GM21390 (cell line): ENCODE measurements around the gene SHISA9.

Experiments
- ATAC-seq: cut with Tn5 transposase; IDR thresholded peaks from one replicate; pipeline ENCODE4 v1.9.1; 2021; ENCODE audit not compliant: unreplicated experiment

Gene SHISA9

GRCh38 chr16:12944300-12944699, 42.9 kb downstream of the SHISA9 start:
- no peak for ATAC-seq

- no peak for ATAC-seq
Measured at GRCh38 chr16:12951392-12951791, 50.0 kb downstream of the SHISA9 start.

DNA sequence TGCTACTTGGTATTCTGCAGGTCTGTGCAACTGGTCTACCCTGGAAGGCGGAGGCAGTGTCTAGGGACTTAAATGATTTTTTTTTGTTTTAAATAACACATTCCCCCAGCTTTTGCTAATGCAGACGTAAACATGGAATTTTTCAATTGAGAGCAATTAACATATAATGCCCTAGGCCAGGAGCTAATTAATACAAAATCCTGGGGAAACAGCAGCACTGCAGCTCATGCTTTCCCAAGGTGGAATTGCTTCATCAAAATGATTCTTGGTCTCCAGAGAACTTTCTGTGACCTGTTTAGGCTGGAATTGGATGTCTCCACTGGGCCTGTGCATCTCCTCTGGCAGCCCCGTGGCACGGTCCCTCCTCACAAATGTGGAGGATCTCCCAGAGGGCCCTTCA, 50.6 kb downstream of the SHISA9 start:
- ATAC-seq, result no peak

- ATAC-seq, result no peak
Measured at GRCh38 chr16:12958366-12958765, 57.0 kb downstream of the SHISA9 start.

- ATAC-seq, result no peak
Measured at GRCh38 chr16:12959072-12959471, 57.7 kb downstream of the SHISA9 start.

DNA sequence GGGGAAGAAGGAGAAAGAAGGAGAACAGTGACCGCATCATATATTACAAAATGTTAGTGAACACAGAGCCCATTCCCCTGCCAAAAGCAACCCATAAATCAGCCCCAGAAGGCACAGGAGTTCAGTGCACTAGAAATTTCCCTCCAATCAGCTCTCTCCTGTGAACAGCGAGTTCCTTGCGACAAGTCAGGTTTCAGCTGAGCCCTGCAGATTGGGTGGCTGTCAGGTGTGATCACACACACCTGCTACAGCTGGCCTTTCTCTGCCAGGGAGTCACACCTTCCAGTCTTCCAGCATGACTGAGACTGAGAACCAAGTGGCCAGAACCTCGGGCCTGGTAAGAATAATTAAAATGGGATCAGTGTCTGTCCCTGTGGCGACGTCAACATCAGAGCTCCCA, 60.2 kb downstream of the SHISA9 start:
- no peak for ATAC-seq

- ATAC-seq, result no peak
Measured at GRCh38 chr16:12964461-12964860, 63.1 kb downstream of the SHISA9 start.

- no peak for ATAC-seq
Measured at GRCh38 chr16:12965274-12965804, 63.9 kb downstream of the SHISA9 start.

GRCh38 chr16:12971241-12971640, 69.8 kb downstream of the SHISA9 start:
- ATAC-seq, result no peak

DNA sequence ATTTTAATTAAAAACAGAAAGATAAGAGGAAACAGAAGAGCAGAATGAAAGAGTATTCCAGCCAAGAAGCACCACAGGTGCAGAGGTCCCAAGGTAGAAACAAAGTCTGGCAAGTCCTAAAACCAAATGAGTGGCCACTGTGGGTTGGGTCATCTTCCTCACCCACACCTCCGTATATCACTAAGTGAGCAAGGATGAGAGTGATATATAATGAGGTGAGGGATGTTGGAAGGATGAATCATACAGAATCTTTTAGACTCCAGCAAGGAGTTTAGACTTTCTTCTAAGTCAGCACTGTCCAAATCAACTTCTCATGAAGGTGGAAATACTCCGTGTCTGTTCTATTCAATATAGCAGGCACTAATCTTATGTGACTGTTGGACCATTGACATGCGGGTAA, 70.8 kb downstream of the SHISA9 start:
- no peak for ATAC-seq

DNA sequence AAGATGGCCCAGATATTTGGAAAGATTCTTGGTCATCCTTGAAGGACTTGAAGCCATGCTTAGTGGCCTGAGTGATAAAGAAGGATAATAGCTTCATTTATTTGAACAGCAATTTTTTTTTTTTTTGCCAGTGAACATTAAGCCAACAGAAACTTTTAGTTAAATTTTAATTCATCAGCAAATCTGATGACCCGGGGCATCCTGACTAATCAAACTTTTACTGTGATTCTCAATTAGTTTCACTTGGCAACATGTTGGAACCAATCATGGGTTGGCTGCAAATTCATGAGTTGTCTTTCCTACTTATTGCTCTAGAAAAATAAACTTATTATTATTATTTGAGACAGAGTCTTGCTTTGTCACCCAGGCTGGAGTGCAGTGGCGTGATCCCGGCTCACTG, 74.4 kb downstream of the SHISA9 start:
- no peak for ATAC-seq

- ATAC-seq, result no peak
Measured at GRCh38 chr16:12976496-12976895, 75.1 kb downstream of the SHISA9 start.

DNA sequence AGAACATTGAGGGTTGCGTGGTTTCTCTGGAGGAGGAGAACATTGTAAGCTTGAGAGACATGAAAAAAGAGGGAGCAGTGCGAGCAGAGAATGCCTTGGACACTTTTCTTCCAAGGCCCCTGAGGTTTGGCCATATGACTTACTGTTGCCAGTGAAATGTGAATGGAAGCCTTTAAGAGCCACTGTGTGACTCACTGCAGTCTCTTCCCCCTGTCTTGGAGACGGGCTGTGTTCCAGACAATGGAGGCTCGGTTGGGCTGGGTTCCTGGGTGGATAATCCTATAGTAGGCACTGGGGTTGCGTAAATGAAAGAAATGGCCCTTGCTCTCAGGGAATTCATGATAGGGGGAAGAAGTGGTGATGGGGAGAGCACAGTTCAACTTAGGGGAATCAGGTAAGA, 75.5 kb downstream of the SHISA9 start:
- ATAC-seq, result no peak

GRCh38 chr16:12985516-12985915, 84.1 kb downstream of the SHISA9 start:
- ATAC-seq, result no peak

GRCh38 chr16:12988071-12988470, 86.7 kb downstream of the SHISA9 start:
- ATAC-seq, result no peak

DNA sequence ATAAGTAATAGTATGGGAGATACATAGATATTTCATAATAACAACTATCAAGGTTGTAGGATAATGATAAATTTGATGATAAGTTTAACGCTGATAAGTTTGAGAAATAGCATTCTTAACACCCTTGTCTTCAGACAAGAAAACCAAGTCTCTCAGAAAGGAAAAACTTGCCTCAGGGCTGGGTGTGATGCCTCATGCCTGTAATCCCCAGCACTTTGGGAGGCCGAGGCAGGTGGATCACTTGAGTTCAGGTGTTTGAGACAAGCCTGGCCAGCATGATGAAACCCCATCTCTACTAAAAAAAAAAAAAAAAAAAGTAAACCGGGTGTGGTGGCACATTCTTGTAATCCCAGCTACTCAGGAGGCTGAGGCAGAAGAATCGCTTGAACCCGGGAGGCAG, 90.7 kb downstream of the SHISA9 start:
- no peak for ATAC-seq

DNA sequence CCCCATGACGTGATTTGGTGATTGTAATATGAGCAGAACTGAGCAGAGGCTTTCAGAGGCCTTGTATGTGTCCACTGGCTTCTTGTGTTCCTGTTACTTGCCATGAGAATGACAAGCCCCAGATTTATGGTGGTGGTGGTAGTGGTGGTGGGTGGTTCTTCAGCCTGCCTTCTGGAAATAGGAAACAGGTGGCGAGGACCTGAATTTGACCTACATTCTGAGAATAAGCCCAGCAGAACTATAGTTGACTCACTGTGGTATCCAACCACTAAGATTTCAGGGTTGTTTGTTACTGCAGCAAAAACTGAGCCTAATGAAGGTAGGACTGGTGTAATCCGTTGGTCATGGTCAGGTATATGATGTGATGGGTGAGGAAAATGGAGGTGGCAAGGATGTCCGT, 93.0 kb downstream of the SHISA9 start:
- no peak for ATAC-seq

DNA sequence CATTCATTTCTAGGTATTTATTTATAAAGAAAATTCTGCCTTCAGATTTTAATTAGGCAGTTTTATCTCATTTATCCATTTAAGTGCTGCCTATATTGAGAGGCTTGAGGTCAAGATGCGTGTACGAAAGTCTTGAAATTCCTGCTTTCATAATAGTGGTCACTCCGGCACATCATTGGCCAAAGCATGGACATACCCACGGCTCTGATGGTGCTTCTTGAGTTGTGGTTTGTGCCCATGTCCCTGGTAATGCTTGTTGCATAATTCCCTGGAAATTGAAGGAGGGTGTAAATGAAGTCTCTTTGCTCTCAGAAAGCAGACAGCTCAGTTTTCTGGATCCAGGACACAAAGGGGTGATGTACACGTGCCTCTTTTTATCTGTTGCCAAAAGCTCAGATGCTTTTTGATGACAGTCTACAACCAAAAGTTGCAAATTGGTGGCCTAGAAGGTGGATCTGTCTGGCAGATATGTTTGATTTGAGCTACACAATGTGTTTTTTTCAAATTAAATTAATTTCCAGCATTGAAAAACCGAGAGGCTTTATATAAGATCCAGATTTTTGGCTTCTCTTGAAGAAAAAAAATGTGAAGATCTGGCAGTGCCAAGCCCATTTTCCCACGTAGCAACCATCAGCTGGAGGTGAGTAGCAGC, 94.4 kb downstream of the SHISA9 start:
- ATAC-seq, result no peak

- no peak for ATAC-seq
Measured at GRCh38 chr16:12998361-12999085, 97.1 kb downstream of the SHISA9 start.

GRCh38 chr16:12999368-12999767, 98.0 kb downstream of the SHISA9 start:
- no peak for ATAC-seq

DNA sequence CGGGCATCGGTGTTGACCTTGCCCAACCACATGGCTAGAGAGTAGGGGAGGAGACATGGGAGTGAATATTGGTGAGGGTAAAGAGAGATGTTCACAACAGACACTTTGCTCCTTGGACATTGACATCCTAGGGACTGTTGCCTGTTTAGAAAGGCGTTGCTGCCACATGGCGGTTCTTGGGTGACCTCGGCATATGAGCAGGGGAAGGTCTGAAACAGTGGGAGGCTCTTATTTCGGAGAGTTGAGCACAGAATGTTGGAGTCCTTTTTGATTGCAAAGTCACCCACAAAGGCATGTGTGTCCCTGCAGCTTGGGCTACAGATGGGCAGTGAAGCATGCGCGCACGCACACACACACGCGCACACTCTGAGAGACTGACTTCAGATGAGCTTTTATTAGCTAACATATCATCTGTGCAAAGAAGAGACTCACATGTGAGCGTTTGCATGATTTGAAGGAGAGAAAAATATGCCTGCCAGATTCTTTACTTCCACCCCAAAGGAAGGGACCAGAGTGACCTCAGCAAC, 104.4 kb downstream of the SHISA9 start:
- no peak for ATAC-seq

- ATAC-seq, result no peak
Measured at GRCh38 chr16:13012601-13013000, 111.2 kb downstream of the SHISA9 start.
